HG02884 (cell line): Measurements from ENCODE around the gene CD22.
"Not testable (repeated sequence)": the region's sequence is repeated elsewhere in the genome, so short reads cannot be mapped to it uniquely, and the experiment has no call there.

ENCODE experiments used
- ATAC-seq: cut with Tn5 transposase; IDR thresholded peaks from one replicate; pipeline ENCODE4 v1.9.1; 2021; ENCODE audit warnings: mild to moderate bottlenecking, moderate library complexity; ENCODE audit not compliant: unreplicated experiment

Gene CD22

DNA sequence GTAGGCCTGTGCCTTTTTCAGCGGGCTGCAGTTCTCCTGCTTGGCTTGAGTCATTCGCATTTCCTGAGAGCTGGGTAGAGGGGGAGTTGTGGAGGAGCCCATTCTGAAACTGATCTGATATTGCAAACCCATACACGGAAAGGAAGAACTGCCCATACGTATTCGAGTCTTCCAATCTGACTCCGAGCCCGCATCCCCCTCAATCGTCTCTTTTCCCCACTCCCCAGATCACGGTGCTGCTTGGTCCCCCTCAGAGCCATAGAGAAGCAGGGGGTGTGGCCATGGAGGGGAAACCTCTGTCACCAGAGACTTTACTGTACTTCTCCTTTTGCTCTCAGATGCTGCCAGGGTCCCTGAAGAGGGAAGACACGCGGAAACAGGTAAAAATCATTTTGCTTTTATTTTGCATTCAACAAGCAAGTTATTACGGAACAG is at the start of gene CD22:
Gene CD22, plus strand, starts transcription at position 337 of the 435 bp plus-strand sequence. CDS start 2,854 bp downstream, outside the sequence.
- ATAC-seq: no peak

DNA sequence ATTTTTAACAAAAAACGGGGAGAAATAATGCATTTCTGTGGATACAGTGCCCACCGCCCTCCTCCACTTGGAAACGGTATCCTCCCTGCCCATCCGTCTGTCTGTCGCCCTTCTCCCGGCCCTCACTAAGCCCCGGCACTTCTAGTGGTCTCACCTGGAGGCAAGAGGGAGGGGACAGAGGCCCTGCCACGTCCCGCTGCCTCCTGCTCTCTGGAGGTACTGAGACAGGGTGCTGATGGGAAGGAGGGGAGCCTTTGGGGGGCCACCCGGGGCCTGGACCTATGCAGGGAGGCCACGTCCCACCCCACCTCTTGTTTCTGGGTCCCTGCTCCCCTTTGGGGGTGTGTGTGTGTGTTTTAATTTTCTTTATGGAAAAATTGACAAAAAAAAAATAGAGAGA is 49.6 kb upstream of the CD22 start:
- no peak for ATAC-seq

DNA sequence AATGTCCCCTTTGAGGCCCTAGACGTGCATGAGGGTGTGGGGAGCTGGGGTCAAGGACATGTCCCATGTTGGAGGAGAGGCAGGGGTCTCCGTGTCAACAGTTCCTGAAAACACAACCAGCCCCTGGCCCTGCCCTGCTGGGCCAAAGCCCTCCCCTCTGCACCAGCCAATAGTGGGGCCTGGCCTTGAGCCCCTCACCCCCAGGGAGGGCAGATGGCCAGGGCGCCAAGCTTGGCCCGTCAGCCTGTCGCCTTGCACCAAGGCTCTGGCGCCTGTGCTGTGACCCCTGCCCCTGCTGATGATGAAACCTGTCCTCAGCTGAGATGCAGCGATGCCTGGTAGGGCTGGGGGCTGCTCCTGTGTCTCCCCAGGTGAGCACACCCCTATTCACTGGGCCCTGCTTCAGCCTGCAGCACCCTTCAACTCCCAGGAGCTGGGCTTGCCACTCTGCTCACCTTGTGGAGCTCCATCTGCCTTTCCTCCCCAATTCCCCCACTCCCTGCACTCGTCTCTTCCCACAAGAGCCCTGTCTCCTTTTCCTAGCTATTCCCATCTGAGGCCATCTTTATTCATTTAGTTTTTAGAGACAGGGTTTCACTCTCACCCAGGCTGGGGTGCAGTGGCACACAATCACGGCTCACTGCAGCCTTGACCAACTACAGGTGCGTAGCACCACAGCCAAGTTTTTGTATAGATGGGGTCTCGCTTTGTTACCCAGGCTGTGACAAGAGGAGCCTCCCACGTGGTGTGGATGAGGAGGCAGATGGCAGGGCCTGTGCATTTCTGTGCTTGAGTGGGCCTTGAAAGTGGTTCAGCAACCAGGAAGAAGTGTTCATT is 48.8 kb upstream of the CD22 start:
- ATAC-seq: no peak

GRCh38 chr19:35281303-35281702 is 47.7 kb upstream of the CD22 start:
- ATAC-seq: no peak

GRCh38 chr19:35284153-35285094 is 44.6 kb upstream of the CD22 start:
- ATAC-seq: no peak

GRCh38 chr19:35285095-35285449 is 43.9 kb upstream of the CD22 start:
- ATAC-seq: no peak

GRCh38 chr19:35285465-35285864 is 43.5 kb upstream of the CD22 start:
- ATAC-seq: not testable (repeated sequence)

DNA sequence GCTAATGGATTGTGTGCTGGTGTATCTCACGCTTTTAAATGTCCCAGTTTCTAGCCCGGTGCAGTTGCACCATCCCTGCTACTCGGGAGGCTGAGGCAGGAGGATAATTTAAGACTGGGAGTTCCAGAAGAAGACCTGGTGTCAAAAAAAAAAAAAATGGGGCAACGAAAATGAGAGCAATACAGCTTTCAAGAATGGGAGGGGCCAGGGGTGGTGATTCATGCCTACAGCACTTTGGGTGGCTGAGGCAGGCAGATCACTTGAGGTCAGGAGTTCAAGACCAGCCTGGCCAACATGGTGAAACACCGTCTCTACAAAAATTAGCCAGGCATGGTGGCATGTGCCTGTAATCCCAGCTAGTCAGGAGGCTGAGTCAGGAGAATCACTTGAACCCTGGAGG is 42.9 kb upstream of the CD22 start:
- ATAC-seq: not testable (repeated sequence)

DNA sequence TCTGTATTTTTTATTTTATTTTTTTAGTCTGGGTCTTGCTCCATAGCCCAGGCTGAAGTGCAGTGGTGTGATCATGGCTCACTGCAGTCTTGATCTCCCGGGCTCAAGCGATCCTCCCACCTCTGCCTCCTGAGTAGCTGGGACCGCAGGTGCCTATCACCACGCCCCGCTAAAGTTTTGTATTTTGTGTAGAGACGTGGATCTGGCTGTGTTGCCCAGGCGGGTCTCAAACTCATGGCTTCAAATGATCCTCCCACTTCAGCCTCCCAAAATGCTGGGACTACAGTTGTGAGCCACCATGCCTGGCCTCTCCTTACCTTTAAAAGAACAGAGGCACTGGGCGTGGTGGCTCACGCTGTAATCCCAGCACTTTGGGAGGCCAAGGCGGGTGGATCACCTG is 41.3 kb upstream of the CD22 start:
- no peak for ATAC-seq

DNA sequence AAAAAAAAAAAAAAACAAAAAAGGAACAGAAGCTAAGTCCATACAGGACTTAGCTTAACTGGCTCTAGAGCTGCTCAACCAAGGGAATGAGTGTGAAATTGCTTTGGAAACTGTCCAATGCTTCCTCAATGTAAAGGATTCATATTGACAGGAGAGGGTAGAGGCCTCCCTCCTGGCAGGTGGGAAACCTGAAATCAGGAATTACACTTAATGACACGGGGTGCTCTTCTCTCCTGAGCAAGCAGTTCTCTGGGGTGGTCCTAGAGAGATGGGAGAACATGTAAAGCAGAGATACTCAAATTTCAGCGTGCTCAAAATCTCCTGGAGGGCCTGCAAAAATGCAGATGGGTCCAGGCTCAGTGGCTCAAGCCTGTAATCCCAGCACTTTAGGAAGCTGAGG is 40.7 kb upstream of the CD22 start:
- no peak for ATAC-seq

DNA sequence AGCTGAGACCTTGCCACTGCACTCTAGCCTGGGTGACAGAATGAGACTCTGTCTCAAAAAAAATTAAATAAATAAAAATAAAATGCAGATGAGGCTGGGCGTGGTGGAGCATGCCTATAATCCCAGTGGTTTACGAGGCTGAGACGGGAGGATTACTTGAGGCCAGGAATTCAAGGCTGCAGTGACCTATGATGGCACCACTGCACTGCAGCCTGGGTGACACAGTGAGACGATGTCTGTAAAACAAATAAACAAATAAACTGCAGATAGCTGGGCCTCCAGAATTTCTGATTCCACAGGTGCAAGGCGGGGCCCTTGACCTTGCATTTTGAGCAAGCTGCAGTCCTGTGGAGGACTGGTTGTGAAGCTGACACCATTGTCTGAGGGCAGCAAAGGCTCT is 40.1 kb upstream of the CD22 start:
- ATAC-seq: no peak

DNA sequence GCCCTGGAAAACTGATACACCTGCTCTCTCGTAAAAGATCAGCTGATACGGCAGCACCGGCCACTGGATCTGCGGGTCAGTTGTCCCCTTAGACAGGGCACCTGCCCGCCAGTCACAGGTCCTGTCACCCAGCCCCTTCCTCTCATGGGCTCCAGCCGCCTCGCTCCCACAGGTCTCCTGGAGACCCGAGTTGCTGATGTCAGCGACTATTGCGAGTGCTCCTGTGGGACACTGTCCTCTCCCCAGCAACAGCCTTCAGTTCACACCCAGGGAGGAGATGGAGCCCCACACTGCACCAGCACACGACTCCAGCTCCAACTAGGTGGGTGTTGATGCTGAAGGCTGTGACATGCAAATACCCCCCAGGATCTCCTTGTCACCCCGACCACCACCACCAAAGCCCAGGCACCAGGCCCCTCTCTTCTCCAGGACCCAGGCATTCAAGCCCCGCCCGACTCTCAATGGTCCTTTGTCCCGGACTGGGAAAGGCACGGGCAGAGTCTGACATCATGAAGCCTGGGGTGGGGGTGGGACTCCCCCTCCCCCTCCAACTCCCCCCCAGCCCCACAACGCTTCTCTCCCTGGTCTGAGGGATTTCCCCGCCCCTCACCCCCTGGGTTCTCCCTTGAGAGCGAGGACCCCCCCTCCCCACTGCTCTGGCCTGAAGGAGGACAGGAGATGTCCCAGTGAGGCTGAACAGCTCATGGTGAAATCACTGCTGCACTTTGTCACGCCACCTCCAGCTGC is 38.4 kb upstream of the CD22 start:
- no peak for ATAC-seq

DNA sequence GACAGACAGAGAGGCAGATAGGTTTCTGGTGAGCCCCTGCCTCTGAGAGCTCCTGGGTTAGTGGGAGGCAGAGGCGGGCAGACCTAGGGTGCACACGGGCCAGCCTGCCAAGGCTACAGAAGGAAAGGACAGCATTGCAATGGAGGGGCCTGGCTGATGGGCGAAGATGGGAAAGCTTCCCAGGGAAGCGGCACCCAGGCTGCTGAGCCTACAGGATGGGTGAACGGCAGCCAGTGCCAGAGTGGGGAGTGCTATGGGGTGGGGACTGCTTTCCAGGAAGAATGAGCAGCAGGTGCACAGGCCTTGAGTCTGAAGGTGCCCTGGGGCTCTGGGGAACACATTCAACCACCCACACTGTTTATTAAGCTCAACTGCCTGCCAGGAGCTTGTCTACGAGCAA is 37.7 kb upstream of the CD22 start:
- ATAC-seq: no peak

- no peak for ATAC-seq
Measured at GRCh38 chr19:35291916-35292315, 37.1 kb upstream of the CD22 start, which contains the start of gene MAG. TSS of gene MAG (plus strand) at chr19:35292161. CDS start at chr19:35295409, 3,248 bp downstream.

DNA sequence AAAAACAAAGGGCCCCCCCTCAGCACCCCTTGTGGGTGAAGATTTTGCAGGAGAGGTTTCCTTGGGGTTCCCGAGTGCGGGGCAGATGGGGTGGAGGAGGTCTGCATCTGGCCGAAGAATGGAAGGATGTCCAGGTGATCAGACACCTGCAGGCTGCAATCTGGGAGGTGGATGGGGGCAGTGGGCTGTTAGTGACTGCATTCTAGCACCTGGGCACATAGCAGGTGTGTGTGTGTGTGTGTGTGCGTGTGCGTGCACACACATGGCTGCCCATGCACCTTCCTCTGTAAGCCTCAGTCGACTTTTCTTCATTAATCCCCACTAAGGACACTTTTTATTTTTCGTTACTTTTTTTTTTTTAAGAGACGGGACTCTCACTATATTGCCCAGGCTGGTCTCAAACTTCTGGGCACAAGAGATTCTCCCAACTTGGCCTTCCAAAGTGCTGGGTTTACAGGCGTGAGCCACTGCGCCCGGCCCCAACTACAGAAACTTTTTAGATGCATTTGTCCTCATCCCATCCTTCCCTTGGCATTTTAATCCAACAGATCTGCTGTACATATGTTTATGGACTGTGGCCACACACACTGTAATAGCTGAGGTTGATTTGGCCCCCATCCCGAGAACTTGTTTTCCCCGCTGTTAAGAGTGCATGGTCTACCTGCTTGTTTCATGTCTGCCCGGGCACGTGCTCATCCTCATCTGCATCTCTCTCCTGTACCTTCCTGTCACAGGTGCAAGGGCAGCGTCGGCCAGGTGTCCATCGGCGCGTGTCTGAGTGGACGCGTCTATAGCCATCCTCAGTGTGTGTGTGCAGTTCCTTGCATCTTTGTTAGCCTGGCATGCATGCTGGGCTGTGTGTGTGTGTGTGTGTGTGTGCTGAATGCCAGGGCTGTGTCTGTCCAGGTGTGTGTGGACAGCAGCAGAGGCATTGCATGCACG is 36.3 kb upstream of the CD22 start:
- ATAC-seq: no peak

GRCh38 chr19:35293363-35293739 is 35.6 kb upstream of the CD22 start:
- no peak for ATAC-seq

DNA sequence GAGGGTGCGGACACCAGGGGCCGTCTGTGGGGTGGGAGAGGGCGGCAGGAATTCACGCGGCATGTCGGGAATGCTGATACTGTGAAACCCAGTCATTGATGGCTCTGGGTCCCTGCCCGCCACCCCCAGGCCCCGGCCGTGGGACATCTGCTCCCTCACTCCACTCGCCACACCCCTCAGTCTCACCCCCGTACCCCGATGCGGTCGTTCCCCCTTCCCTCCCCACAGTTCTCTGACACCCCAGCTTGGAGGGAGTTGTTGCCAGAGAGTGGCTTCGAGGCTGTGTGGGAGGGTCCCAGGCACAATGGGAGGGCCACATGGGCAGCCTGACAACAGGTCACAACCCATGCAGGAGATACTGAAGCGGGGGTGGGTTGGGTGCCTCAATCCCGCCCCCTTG is 35.2 kb upstream of the CD22 start:
- ATAC-seq: no peak

- no peak for ATAC-seq
Measured at GRCh38 chr19:35294328-35294727, 34.7 kb upstream of the CD22 start.

GRCh38 chr19:35294859-35295791 is 33.9 kb upstream of the CD22 start:
- ATAC-seq: no peak
